Measurements from ENCODE around the gene GDNF.

The GDNF gene

DNA sequence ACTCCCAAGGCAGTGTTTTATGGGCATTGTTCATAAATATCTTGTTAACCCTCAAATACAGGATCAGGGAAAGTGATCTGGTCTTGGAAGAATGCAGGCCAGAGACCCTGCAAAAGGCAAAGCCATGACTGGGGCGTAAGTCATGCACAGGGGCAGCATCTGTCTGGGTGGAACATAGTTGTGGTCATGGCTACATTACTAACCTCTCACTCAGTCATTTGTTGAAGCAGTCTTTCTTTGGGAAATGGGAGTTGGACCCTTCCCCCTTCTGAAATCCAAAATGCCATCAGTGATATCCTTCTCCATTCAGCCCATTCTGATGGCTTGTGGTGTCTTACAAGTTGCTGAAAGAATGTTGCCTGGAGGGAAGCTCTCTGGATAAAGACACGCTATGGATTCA lies 68.1 kb downstream of the GDNF start:
- H3K4me3 ChIP-seq (ENCODE audit: low read depth, low read length) = no peak overlapping the region; the same call in 1 of the 2 replicates
- TF ChIP-seq, protein P1, sequence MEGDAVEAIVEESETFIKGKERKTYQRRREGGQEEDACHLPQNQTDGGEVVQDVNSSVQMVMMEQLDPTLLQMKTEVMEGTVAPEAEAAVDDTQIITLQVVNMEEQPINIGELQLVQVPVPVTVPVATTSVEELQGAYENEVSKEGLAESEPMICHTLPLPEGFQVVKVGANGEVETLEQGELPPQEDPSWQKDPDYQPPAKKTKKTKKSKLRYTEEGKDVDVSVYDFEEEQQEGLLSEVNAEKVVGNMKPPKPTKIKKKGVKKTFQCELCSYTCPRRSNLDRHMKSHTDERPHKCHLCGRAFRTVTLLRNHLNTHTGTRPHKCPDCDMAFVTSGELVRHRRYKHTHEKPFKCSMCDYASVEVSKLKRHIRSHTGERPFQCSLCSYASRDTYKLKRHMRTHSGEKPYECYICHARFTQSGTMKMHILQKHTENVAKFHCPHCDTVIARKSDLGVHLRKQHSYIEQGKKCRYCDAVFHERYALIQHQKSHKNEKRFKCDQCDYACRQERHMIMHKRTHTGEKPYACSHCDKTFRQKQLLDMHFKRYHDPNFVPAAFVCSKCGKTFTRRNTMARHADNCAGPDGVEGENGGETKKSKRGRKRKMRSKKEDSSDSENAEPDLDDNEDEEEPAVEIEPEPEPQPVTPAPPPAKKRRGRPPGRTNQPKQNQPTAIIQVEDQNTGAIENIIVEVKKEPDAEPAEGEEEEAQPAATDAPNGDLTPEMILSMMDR (IDR thresholded peaks at IDR 0.05; ENCODE audit: insufficient read depth, low read length, missing control alignments) = no peak
- peak; percentile 99 for DNase-seq (ENCODE audit: low read depth, low spot score)
- CTCF ChIA-PET = interaction anchor here (1.2 to 2.4 kb wide), 4 partner anchors 33 to 421 kb away, joined by 5 to 8 read pairs (median 6); no protein-coding TSS in a partner anchor
- POLR2A ChIA-PET = interaction anchor here (0.7 to 2.3 kb wide), 10 partner anchors 10 to 401 kb away, joined by 3 to 21 read pairs (median 5); partner anchors contain the start of gene NUP155

DNA sequence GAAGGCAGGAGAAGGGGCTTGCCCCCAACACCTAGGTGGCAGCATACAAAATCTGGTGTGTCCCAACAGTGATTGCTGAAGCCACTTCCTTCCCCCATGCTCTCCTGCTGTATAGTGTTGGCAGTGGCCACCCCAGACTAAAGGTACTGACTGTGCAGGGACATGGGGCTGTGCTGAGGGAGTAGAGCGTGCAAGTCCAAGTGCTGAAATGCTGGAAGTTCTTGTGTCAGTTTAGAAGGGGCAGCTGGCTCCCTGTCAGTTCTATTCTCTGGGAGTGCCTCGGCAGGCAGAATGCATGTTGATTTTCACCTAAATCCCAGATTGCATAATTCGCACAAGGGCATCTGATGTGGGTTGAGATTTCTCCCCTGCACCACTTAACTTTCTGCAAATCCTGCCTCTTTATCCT lies 68.6 kb downstream of the GDNF start:
- H3K4me3 ChIP-seq (ENCODE audit: low read depth, low read length) = no peak overlapping the region
- ChIA-PET CTCF (interaction anchor here (1.3 to 2.4 kb wide), 4 partner anchors 12 to 65 kb away, joined by 3 to 5 read pairs (median 4); no protein-coding TSS in a partner anchor), POLR2A (interaction anchor here (0.7 to 2.3 kb wide), 9 partner anchors 10 to 67 kb away, joined by 3 to 21 read pairs (median 5); no protein-coding TSS in a partner anchor)
- DNase-seq (ENCODE audit: low read depth, low spot score) = no peak
- TF ChIP-seq, protein P1 (IDR thresholded peaks at IDR 0.05; ENCODE audit: insufficient read depth, low read length, missing control alignments) = no peak

DNA sequence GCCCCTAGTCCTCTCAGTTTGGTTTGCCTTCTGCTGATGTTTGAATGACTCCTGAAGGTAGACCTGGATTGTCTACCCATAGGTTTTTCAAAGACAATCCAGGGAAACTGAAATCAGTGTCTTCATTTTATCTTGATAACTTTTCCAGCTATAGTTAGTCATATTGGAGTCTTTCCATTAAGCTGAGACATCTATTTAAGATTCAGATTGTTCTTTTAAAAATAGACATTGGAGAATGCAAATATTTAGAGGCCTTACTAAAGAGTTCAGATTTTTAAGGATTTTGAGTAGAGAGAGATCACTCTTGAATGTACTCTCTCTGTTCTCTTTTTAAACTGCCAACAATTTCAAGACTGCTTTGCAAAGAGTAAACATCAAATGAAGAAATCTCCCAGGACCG lies 69.1 kb downstream of the GDNF start:
- TF ChIP-seq, protein P1 (IDR thresholded peaks at IDR 0.05; ENCODE audit: insufficient read depth, low read length, missing control alignments) = no peak
- CTCF ChIA-PET = interaction anchor here (1.4 to 2.4 kb wide), 3 partner anchors 11 to 65 kb away, joined by 3 to 5 read pairs (median 4); no protein-coding TSS in a partner anchor
- H3K4me3 ChIP-seq (ENCODE audit: low read depth, low read length) = no peak overlapping the region
- POLR2A ChIA-PET = interaction anchor here (2.1 to 2.3 kb wide), 4 partner anchors 31 to 48 kb away, joined by 8 to 21 read pairs (median 11); no protein-coding TSS in a partner anchor
- DNase-seq (ENCODE audit: low read depth, low spot score) = no peak

DNA sequence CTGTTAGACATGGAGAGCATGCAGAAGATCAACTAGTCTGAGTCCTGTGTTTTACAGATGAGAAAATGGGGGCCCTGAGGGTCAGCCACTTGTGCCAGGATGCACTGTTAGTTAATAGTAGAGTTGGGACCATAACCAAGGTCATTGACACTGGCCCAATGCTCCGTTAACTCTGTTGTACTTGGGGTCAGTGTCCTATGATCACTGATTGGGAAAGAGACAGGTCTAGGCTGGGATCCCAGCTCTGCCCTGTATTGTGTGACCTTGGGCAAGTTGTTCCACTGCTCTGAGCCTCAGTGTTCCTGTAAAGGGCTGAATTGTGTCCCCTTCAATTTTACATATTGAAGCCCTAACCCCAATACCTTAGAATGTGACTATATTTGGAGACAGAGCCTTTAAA lies 70.0 kb downstream of the GDNF start:
- TF ChIP-seq, protein P1 (IDR thresholded peaks at IDR 0.05; ENCODE audit: insufficient read depth, low read length, missing control alignments) = no peak
- DNase-seq (ENCODE audit: low read depth, low spot score) = no peak
- POLR2A ChIA-PET = interaction anchor here (0.6 kb wide), 1 partner anchor 30 kb away, joined by 4 read pairs; no protein-coding TSS in a partner anchor
- no peak overlapping the region for H3K4me3 ChIP-seq (ENCODE audit: low read depth, low read length)
- CTCF ChIA-PET = interaction anchor here (1.4 to 1.6 kb wide), 3 partner anchors 9 to 66 kb away, joined by 3 to 4 read pairs (median 3); no protein-coding TSS in a partner anchor

GRCh38 chr5:37769108-37769507 lies 70.7 kb downstream of the GDNF start:
- no peak overlapping the region for H3K4me3 ChIP-seq (ENCODE audit: low read depth, low read length)
- DNase-seq (ENCODE audit: low read depth, low spot score) = no peak
- POLR2A ChIA-PET = interaction anchor here (0.6 to 0.9 kb wide), 2 partner anchors 12 to 29 kb away, joined by 3 to 4 read pairs; no protein-coding TSS in a partner anchor
- TF ChIP-seq, protein P1 (IDR thresholded peaks at IDR 0.05; ENCODE audit: insufficient read depth, low read length, missing control alignments) = no peak
- CTCF ChIA-PET = interaction anchor here (1.4 kb wide), 1 partner anchor 8 kb away, joined by 3 read pairs; no protein-coding TSS in a partner anchor

- no peak for DNase-seq (ENCODE audit: low read depth, low spot score)
- POLR2A ChIA-PET = interaction anchor here (0.6 kb wide), 1 partner anchor 56 kb away, joined by 3 read pairs; no protein-coding TSS in a partner anchor
- TF ChIP-seq, protein P1 (IDR thresholded peaks at IDR 0.05; ENCODE audit: insufficient read depth, low read length, missing control alignments) = no peak
- CTCF ChIA-PET = interaction anchor here (1.4 kb wide), 1 partner anchor 8 kb away, joined by 3 read pairs; no protein-coding TSS in a partner anchor
- no peak overlapping the region for H3K4me3 ChIP-seq (ENCODE audit: low read depth, low read length)
Observed at GRCh38 chr5:37768371-37768770, 71.5 kb downstream of the GDNF start.
